SU-DHL-6 (cell line): Measurements from ENCODE around the gene WNT16.

Experiments
- H2AFZ ChIP-seq: fragments of 200-600 bp; sonication (generic); 2 replicates; pipeline ENCODE4 v1.6.1; 2014; ENCODE audit warnings: low read depth, mild to moderate bottlenecking, moderate library complexity, mixed read lengths, antibody characterized with exemption, low read length; ENCODE audit not compliant: severe bottlenecking
- H3F3A ChIP-seq: fragments of 200-600 bp; shearing (Covaris generic); 2 replicates; pipeline ENCODE4 v1.6.0; 2016; ENCODE audit warnings: antibody characterized with exemption, mild to moderate bottlenecking; ENCODE audit not compliant: insufficient read depth
- H3K27ac ChIP-seq: fragments of 200-600 bp; sonication (generic); 2 replicates; pipeline ENCODE4 v1.5.1; 2016; ENCODE audit warnings: low read depth, mild to moderate bottlenecking, low read length, moderate library complexity, mixed read lengths
- H3K27me3 ChIP-seq: fragments of 200-600 bp; sonication (generic), shearing (Covaris generic); 2 replicates; pipeline ENCODE4 v1.6.0; 2014; ENCODE audit warnings: mild to moderate bottlenecking, low read length
- H3K36me3 ChIP-seq: fragments of 200-600 bp; sonication (generic); 2 replicates; pipeline ENCODE4 v1.6.1; 2014; ENCODE audit warnings: mild to moderate bottlenecking, low read length, mixed read lengths
- H3K4me2 ChIP-seq: fragments of 300-600, 200-600 bp; shearing (Covaris generic), sonication (generic); 2 replicates; pipeline ENCODE4 v1.6.0; 2014; ENCODE audit warnings: low read length, low read depth, mild to moderate bottlenecking; ENCODE audit not compliant: poor library complexity, severe bottlenecking
- H3K4me3 ChIP-seq: fragments of 200-600 bp; sonication (generic); 2 replicates; pipeline ENCODE4 v1.5.1; 2014; ENCODE audit warnings: antibody characterized with exemption, low read length, mild to moderate bottlenecking, mixed read lengths; ENCODE audit not compliant: insufficient read depth, poor library complexity, severe bottlenecking
- H3K79me2 ChIP-seq: fragments of 200-600 bp; sonication (generic); 2 replicates; pipeline ENCODE4 v1.6.1; 2014; ENCODE audit warnings: mild to moderate bottlenecking, low read length, moderate library complexity; ENCODE audit not compliant: insufficient read depth
- H3K9ac ChIP-seq: fragments of 200-600 bp; sonication (generic); 2 replicates; pipeline ENCODE4 v1.7.0; 2014; ENCODE audit warnings: mild to moderate bottlenecking, low read length
- H3K9me2 ChIP-seq: fragments of 200-600 bp; sonication (generic); replicated peaks from 2 replicates; pipeline ENCODE4 v1.6.1; 2014; ENCODE audit warnings: low read length; ENCODE audit not compliant: insufficient read depth
- H3K9me3 ChIP-seq: fragments of 200-600 bp; sonication (generic); 2 replicates; pipeline ENCODE4 v1.6.1; 2014; ENCODE audit warnings: low read length, mixed read lengths; ENCODE audit not compliant: insufficient read depth
- H4K20me1 ChIP-seq: fragments of 200-600 bp; sonication (generic); 2 replicates; pipeline ENCODE4 v1.6.1; 2014; ENCODE audit warnings: low read depth, mild to moderate bottlenecking, antibody characterized with exemption, low read length, moderate library complexity, mixed read lengths
- EZH2phosphoT487 ChIP-seq: fragments of 200-600 bp; sonication (generic), shearing (Covaris generic); conservative IDR thresholded peaks from 2 replicates; pipeline ENCODE4 v1.6.1; 2018; ENCODE audit warnings: mild to moderate bottlenecking, antibody characterized with exemption, low read length, moderate library complexity, mixed read lengths
- TF ChIP-seq, protein P1 (sequence below): fragments of 200-600 bp; sonication (generic); IDR thresholded peaks from one replicate; pipeline ENCODE4 v1.5.1; 2017; ENCODE audit warnings: antibody characterized with exemption, mild to moderate bottlenecking, low read length, moderate library complexity; ENCODE audit not compliant: insufficient read depth, poor library complexity, severe bottlenecking

WNT16 gene

DNA sequence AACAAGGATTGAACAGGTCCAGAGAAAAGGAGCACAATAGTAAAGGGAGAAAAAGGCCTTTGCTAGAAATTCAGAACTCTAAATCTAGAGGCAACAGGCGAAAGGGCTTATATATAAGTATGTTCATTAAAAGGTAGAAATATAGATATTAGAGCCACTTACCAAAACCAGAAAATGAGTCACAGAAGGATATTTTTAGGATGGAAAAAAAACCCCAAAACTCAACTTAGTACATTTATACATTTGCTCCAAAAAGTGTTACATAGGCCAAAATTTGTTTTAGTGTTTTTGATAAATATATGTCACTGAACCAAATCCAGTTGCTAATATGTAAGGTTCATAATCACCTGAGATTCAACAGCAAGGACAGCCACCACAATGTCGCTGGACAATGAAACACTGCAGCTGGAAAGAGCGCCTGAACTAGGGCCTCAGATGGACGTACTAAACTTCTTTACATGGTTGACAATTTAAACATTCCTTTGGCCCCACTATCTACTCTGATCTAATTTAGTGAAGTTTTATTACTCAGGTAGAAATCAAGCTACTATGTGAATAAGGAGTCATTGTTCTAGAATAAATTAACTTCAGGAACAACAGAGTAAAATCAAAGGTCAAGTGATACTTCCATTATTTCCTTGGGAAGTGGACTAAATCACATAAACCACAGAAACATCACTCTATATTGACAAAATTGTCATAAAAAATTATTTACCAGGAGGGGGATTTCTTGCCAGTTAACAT, 56.4 kb downstream of the WNT16 start:
- H3K27me3 ChIP-seq = no peaks in the 10 kb centered on the region
- H3K27ac ChIP-seq = peak overlapping the region; percentile 35
- H4K20me1 ChIP-seq = 0 out of 2 replicates have a peak, but pooled peaks cover 4% of the 10 kb centered on the region
- H3K4me3 ChIP-seq = no peak overlapping the region
- no peak for TF ChIP-seq EZH2phosphoT487
- TF ChIP-seq, protein P1, sequence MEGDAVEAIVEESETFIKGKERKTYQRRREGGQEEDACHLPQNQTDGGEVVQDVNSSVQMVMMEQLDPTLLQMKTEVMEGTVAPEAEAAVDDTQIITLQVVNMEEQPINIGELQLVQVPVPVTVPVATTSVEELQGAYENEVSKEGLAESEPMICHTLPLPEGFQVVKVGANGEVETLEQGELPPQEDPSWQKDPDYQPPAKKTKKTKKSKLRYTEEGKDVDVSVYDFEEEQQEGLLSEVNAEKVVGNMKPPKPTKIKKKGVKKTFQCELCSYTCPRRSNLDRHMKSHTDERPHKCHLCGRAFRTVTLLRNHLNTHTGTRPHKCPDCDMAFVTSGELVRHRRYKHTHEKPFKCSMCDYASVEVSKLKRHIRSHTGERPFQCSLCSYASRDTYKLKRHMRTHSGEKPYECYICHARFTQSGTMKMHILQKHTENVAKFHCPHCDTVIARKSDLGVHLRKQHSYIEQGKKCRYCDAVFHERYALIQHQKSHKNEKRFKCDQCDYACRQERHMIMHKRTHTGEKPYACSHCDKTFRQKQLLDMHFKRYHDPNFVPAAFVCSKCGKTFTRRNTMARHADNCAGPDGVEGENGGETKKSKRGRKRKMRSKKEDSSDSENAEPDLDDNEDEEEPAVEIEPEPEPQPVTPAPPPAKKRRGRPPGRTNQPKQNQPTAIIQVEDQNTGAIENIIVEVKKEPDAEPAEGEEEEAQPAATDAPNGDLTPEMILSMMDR = no peak
- H3K9ac ChIP-seq = no peak overlapping the region; the same call in 1 of the 2 replicates
- no peaks in the 10 kb centered on the region for H3K36me3 ChIP-seq
- peaks cover 73% of the 10 kb centered on the region for H3K79me2 ChIP-seq
- peaks cover 11% of the 10 kb centered on the region; the same call in 1 of the 2 replicates for H3F3A ChIP-seq
- peak overlapping the region; percentile 45 for H3K4me2 ChIP-seq
- H2AFZ ChIP-seq = no peak overlapping the region
- no peaks in the 10 kb centered on the region for H3K9me2 ChIP-seq
- H3K9me3 ChIP-seq = no peaks in the 10 kb centered on the region

DNA sequence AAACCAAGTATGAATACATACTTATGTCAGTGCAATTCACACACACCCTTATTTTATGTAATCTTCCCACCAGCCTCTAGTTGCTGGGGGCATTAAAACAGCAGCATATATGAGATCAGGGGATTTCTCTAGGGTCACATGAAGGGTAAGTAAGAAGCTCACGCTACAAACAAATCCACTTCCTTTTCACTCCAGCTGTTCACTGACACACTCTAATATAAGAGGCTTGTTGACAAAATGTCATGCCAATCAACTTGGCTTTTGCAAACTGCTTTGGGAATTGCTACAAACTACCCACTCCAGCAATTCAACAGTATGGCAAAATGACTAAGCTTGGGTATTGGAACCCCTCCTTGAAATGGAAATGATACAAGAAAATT, 57.0 kb downstream of the WNT16 start:
- Histone ChIP-seq H3K4me3 (no peak overlapping the region), H3K9ac (no peak overlapping the region), H3F3A (peaks cover 11% of the 10 kb centered on the region; the same call in 1 of the 2 replicates), H3K36me3 (no peaks in the 10 kb centered on the region), H3K27ac (peak overlapping the region; percentile 35), H3K9me3 (no peaks in the 10 kb centered on the region), H3K79me2 (peaks cover 75% of the 10 kb centered on the region), H3K9me2 (no peaks in the 10 kb centered on the region), H4K20me1 (0 out of 2 replicates have a peak, but pooled peaks cover 4% of the 10 kb centered on the region), H3K4me2 (peak overlapping the region; percentile 45), H3K27me3 (no peaks in the 10 kb centered on the region), H2AFZ (no peak overlapping the region)
- TF ChIP-seq, protein P1 = no peak
- TF ChIP-seq EZH2phosphoT487 = no peak

DNA sequence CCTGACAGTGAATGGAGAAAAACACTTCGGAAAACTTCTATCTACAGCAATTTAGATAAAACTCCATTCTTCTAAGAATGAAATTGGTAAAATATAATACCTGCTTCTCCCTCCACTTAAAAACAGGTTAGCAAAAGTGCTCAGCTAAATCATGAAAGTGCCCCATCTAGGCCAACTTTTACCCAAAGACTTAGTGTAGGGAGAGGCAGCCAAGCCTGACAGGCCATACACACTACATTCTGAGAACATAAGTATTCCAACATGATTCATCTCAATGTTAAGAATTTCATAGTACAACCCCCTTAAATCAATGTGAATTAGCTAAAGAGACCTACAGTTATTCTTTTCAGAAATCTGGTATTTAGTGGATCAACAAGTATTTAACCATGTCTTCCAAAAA, 60.1 kb downstream of the WNT16 start:
- Histone ChIP-seq H3K9me3 (no peaks in the 10 kb centered on the region), H3K27me3 (no peaks in the 10 kb centered on the region), H3K4me2 (no peak overlapping the region)

More for the DNA sequence above, 60.1 kb downstream of the WNT16 start:
- no peak overlapping the region for H2AFZ ChIP-seq
- H3K27ac ChIP-seq = no peak overlapping the region
- no peaks in the 10 kb centered on the region for H3K9me2 ChIP-seq
- H3K9ac ChIP-seq = no peak overlapping the region
- peaks cover 10% of the 10 kb centered on the region for H3K36me3 ChIP-seq
- no peak overlapping the region for H3K4me3 ChIP-seq
- TF ChIP-seq, protein P1 = no peak
- TF ChIP-seq EZH2phosphoT487 = no peak
- peaks cover 5% of the 10 kb centered on the region; the same call in 1 of the 2 replicates for H3F3A ChIP-seq
- H3K79me2 ChIP-seq = peaks cover 90% of the 10 kb centered on the region
- H4K20me1 ChIP-seq = peaks cover 20% of the 10 kb centered on the region
